Posterior cingulate gyrus (tissue), 11 donors: Measurements from ENCODE around the gene CD79A.
"Not testable (repeated sequence)": the region's sequence is repeated elsewhere in the genome, so short reads cannot be mapped to it uniquely, and the experiment has no call there.

Experiments
- DNase-seq, 10 donors: peaks; one replicate each; pipeline versions ENCODE4 v3.0.0 to v3.0.0-alpha.2; 2020 to 2021; ENCODE audit warnings: mixed read lengths in 3 of 10
- intact Hi-C: fragments of 100-400 bp; cut with DNase I; formaldehyde crosslinking; loops from one replicate; pipeline ENCODE4 v1.15.1; 2023

Gene CD79A

DNA sequence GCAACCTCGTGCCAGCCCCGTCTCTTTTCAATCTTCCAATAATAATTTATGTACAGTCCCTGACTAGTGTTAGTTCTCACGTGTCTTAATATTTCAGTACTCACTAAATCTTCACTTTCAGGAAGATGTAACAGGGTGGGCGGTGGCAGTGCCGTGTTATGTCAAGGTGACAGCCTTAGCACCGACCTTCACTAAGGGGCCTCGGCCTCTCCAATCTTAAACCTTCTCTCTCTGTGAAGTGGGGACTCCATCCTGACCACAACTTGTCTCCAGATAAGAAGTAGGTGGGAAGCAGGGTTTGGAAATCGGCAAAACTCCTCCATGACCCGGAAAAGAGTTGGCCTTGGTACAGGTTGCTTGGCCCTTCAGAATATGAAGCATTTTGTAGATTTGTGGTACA is 15.2 kb upstream of the CD79A start:
- no peak for DNase-seq
- intact Hi-C loops, result loop anchor here (5.0 kb wide), 1 partner anchor 75 kb away; no protein-coding TSS in a partner anchor

DNA sequence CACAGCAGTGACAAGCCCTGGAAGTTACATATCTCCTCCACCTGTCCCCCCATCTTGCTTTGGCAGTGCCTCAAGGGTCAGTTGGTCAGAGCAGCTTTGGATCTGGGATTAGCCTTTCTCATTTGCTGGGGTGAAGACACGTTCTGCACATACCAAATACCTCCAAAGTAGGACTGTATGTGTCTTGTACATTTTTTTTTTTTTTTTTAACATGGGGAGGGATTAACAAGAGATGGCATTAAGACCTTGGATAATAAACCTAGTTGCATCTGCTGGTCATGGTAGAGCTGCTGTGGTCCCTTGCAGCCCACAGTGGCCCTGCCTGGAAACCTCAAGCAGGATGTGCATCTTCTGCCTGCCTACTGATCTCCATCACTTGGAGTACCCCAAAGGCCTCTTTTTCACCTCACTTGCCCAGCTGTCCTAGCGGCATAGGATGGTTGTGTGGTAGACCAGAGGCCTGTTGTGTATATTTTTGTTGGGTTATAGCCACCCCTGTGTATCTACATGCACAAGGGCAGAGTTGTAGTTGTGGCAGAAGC is 14.6 kb upstream of the CD79A start:
- intact Hi-C loops, result loop anchor here (5.0 kb wide), 1 partner anchor 75 kb away; no protein-coding TSS in a partner anchor

DNA sequence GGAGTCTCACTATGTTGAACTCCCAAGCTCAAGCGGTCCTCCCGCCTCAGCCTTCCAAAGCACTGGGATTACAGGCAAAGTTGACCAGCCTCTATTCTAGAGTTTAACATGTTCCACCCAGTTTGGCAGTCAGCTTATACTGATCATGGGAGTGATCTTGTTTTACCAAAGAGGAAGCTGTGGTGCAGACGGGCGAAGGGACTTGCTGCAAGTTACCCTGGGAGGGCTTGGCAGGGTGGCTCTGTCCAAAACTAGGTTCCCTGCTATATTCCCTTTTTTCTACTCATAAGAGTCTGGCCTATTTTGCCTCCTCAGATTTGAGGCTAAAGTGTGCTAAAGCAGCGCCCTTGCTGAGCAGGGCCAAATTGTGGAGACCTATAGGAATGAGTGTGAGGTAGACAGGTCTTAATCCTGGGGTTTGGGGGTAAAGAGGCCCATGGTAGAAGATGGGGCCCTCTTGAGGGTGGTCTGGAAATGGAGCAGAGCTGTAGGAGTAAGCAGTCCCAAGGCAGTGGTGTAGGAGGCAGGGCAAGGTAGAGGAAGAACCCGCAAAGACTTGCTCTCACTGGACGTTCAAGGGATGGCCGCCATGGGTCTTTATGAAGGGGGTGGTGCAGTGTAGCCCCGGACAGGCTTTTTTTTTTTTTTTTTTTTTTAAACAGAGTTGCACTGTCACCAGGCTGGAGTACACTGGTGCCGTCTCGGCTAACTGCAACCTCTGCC is 13.7 kb upstream of the CD79A start:
- DNase-seq, result no peak
- intact Hi-C loops, result loop anchor here (5.0 kb wide), 1 partner anchor 74 kb away; no protein-coding TSS in a partner anchor

More for the DNA sequence above, 14.6 kb upstream of the CD79A start:
- no peak for DNase-seq

DNA sequence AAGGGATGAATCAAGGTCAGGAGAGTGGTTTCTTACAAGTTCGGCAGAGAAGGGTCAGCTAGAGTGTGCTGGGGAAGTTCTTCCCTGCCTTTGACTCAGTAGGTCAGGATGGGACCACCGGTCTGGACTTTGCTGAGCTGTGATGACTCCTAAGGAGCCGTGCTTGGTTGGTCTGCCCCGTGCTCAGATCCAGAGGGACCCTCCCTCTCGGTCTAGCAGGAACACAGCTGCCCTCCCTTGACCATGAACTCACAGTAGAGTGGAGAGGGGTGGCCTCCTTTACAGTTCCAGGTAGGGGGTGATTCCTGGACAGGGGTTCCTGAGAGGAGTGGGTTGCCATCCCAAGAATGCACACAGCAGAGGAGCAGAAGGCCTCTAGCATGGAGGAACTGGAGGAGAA is 12.7 kb upstream of the CD79A start:
- peak in 1 of 10 donors; percentile 10 for DNase-seq
- intact Hi-C loops, result loop anchor here (5.0 kb wide), 1 partner anchor 73 kb away; no protein-coding TSS in a partner anchor

DNA sequence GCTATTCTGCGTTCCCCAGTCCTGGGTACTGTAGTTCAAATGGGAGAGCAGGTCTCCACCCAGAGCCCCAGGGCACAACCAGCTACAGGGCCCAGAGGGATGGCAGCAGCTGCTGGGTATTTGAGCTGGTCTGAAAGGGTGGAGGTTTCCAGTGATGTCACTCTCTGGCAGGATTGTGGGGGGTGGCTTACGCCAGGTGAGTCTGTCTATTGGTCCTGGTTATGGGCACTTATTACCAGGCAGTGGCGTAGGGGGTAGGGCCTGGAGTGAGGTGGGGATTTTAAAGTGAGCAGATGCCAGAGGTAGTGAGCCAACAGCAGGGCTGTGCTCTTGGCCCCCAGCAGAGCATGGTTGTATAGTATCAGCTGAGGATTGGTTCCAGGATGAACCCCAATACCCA is 10.8 kb upstream of the CD79A start:
- intact Hi-C loops, result no loop called here
- peak in 2 of 10 donors; percentile 2 to 22 for DNase-seq

DNA sequence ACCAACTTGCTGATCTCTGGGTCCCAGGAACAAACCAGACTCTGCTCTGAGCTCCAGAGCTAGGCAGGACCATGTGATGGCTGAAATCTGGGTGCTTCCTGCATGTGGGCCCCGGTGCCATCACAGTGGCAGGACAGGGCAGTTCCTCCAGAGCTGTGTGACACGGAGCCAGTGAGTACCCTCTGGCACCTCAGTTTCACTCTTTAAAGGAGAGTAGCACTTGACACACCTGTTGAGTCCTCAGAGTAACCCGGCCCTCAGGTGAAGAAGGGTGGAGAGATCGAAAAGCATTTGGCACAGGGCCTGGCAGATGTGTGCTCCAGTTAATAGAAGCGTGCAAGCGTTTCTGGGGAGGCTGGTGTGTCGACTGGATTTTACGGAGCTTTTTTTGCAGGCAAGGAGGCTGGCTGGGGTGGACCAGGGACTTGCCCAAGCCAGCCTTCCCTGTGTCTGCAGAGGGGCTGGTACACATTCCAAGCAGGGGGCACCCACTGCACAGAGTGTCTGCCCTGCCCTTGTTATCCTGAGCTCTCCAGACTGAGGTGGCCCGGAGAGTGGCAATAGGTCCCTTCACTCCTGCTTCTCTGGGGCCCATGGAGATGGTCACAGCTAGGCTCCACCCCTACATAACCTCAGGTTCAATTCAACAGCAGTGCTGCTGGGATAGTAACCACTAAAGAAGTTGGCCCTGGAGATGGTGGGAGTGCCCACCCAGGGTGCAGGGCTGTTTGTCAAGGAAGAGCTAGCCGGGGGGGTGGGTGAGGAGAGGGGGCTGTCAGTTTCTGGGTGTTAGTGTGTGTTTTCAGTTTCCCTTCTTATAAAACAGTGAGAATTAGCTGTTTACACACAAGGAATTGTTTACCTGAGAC is 8.7 kb upstream of the CD79A start:
- intact Hi-C loops, result no loop called here

DNA sequence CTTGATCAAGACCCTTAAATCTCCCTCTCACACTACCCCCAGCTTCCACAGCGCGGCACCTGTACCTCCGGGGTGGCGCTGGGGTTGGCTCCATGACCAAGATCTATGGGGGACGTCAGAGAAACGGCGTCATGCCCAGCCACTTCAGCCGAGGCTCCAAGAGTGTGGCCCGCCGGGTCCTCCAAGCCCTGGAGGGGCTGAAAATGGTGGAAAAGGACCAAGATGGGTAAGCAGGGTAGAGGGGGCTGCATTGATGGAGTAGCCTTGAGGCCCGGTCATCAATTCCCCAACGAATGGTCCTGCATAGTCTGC is 8.1 kb upstream of the CD79A start:
- intact Hi-C loops, result no loop called here
- DNase-seq, result no peak

More for the DNA sequence above, 8.7 kb upstream of the CD79A start:
- DNase-seq, result peak in 2 of 10 donors; percentile 41 to 43

DNA sequence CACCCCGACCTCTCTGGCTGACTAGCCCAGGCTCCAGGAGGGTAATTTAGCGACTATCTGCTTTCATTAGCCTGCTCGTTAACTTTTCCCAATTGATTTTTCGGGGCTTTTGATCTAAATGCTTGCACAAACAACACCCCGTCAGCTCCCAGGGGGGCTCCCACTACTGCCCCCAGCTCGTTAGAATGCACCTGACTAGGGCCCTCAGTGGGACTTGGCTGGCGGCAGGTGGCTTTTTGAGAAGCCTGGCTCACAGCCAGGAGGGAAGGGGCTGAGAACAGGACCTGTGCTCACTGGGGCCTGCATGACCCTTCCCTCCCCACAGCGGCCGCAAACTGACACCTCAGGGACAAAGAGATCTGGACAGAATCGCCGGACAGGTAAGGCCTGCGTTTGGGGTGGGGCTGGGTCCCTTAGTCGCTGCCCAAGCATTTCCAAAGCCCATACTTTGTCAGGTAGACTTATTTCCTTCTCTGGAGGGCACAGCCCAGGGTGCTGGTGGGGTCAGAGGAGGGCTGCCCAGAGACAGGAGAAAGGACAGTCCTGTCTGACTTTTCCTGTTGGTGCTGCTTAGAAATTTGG is 7.6 kb upstream of the CD79A start:
- intact Hi-C loops, result no loop called here
- no peak for DNase-seq

DNA sequence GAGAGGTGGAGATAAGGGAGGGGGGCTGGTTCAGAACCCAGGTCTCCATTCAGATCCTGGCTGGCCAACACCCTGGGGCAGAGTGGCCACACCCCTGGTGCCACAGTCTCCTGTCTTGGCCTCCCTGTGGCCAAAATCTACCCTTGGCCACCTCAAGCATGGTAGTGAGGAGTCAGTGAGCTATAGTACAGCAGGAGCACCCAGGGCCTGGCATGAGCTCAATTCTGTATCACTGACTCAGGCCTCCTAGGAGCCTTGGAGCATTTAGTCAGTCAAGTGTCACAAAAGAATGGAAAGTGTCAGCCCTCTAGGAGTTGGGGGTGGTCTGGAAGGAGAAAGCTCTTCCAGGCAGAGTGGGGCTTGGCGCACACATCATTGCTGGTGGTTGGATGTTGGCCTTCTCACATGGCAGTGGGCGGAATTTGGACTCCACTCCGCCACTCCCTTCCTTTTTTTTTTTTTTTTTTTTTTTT is 6.6 kb upstream of the CD79A start:
- DNase-seq, result no peak
- intact Hi-C loops, result no loop called here

DNA sequence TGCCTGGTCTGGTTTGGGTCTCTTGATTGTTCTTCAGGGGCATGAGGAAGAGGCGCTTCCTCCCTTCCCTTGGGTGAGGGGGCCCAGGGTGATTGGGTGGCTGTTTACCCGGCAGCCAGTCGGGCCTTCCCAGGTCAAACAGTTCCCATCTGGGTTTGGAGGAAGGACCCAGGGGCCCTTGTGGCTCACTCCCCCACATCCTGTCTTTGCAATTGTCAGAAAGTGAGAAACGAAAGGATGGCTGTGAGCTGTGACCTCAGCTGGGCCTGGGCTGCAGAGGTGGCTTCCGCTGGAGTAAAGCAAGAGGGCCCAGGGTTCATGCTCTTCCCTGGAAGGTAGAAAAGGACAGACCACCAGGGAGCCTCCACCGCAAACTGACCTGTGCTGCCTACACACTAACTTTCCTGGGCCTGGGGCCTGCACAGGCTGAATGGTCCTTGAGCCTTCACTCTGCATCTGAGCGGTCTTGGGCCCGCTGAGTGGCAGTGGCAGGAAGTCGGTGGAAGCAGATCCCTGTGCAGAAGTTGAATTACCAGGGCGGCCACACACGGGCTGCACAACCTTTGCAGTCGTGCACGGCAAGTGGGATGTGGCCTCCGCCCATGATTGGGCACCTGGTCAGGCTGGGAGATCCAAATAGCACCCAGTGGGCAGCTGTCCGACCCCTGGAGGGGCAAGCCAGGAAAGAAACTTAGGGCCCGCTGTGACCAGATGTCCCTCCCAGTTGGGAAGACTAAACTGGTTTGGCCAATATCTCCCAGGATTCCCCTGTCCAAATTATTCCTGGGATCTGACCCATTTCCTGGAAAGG is 5.3 kb upstream of the CD79A start:
- intact Hi-C loops, result no loop called here
- peak in 1 of 10 donors; percentile 72 for DNase-seq

DNA sequence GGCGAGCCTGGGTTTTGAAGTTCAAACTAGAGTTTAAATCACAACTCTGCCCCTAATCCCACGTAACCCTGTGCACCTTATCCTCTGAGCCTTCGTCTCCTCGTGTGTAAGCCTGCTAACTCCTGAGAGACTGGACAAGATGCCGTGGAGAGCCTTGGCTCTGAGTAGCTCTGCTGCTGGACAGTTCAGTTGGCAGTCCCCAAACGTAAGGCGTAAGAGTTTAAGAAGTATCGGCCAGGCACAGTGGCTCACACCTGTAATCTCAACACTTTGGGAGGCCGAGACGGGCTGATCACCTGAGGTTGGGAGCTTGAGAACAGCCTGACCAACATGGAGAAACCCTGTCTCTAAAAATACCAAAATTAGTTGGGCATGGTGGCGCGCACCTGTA is 4.7 kb upstream of the CD79A start:
- intact Hi-C loops, result no loop called here
- DNase-seq, result peak in 1 of 10 donors; percentile 4

DNA sequence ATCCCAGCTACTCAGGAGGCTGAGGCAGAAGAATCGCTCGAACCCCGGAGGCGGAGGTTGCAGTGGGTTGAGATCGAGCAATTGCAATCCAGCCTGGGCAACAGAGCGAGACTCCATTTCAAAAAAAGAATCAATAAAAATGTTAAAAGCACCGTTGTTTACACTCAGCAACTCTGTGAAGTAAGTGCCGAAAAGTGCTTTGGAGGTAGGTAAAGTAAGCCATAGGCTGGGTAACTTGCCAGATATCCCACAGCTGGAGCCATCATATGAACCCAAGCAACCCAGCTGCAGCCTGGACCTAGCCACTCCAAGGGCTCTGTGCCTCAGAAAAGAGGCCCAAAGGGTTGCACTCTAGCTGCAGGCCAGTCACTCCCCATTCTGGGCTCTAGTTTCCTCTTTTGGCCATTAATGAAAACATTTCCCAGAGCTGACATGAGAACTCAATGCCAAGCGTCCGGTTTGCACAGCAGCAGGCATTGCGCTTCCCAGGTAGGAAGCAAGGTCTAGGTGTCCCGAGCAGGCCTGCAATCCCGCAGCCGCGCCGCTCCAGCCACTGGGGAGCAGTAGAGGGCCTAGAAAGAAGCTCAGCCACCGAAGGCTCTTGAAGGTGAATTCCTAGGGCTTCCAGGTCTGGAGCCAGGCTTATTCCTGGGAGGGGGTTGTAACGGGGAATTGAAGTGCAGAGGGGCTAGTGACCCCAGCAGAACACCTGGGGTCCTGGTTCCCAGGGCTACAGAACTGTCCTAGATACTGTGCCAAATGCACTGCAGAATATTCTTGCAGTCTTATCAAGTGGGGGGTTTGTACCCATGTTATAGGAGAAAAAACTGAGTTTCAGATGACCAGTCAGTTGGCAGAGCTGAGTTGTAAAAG is 4.1 kb upstream of the CD79A start:
- peak; percentile 39 to 95 (median 70) for DNase-seq
- intact Hi-C loops, result loop anchor here (1.0 kb wide), 1 partner anchor 78 kb away; no protein-coding TSS in a partner anchor

DNA sequence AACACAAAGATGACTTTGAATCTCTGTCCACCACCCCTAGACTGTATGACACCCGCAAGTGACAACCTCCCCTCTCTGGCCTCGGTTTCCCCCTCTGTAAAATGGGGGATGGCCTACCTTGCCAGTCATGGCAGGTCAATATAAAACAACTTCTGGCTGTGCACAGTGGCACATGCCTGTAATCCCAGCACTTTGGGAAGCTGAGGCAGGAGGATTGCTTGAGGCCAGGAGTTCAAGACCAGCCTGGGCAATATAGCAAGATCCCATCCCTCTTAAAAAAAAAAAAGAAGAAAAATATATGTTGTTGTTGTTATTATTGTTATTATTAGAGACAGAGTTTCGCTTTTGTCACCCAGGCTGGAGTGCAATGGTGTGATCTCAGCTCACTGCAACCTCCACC is 1.1 kb upstream of the CD79A start:
- DNase-seq, intact Hi-C loops: not testable (repeated sequence)

DNA sequence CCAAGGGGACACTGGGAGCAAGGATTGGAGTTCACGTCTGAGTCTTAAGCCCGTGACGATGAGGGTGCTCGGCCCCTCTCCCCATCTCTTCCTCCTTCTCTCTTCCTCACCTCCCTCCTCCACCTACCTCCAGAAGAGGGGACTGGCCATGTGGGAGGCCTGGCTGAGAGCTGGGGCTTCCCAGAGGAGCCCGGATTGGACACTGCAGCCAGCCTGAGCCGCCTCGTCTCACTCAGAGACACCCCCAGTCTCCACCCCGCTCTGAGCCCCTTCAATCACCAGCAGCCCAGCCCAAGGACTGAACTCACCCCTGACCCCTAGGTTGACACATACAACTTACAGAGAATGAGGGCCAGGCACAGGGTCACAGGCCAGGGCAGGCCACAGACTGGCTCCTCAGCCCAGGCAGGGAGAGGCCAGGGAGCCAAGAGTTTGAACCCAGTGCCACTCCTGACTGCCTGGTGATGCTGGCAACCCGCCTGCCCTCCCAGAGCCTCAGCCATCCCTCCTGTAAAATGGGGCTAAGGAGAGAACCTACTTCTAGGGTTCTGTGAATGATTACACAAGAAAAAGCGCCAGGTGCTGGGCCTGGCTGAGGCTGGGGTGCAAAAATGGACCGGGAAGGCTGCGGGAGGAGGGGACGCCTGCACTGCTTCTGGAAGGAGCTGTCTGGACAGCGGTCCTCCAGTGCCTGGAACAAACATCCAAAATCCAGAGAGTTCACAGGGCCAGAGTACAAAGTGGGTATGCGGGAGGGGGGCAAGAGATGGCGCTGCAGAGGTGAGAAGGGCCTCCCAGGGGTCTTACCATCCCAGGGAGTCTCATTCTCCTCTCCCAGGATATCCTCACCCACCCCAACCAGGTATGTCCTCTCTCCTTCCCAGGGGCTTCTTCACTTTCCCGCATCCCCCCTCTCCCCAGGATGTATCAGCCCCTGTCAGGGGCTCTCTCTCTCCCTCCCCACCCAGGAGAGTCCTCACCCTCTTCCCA is 1.1 kb downstream of the CD79A start:
- intact Hi-C loops, result no loop called here
- no peak for DNase-seq

DNA sequence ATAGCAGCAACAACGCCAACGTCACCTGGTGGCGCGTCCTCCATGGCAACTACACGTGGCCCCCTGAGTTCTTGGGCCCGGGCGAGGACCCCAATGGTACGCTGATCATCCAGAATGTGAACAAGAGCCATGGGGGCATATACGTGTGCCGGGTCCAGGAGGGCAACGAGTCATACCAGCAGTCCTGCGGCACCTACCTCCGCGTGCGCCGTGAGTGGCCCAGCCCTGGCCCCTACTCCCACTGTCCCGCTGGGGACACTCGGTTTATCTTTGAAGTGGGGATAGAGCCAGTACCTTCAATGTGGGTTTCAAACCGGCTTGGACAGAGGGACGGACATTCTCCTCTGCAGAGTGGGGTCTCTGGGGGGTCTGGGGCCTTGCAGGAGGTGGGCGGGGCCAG is 2.0 kb downstream of the CD79A start:
- no peak for DNase-seq
- intact Hi-C loops, result no loop called here

DNA sequence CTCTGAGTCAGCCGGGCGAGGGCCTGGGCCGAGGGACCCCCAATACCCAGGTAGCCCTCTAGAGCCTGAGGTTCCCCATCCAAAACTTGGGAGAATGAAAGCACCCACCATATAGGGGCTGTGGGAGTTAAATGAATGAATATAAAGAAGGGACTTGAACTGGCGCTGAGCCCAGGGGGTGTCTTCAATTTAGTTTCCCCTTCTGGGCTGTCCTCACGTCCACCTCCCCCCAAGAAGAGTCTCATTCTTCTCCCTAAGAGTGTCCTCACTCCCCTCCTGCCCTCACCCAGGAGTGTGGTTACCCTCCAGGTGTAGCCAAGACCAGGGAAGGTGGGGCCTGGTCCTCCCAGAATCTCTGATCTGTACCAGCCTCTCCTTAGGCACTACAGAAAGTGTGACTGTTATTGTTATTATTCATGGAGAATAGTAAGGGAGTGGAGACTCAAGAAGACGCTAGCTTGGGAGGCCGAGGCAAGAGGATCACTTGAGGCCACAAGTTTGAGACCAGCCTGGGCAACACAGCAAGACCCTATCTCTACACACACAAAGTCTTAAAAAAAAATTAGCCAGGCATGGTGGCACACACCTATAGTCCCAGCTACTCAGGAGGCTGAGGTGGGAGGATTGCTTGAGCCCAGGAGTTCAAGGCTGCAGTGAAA is 2.7 kb downstream of the CD79A start:
- intact Hi-C loops, result no loop called here
- no peak for DNase-seq

DNA sequence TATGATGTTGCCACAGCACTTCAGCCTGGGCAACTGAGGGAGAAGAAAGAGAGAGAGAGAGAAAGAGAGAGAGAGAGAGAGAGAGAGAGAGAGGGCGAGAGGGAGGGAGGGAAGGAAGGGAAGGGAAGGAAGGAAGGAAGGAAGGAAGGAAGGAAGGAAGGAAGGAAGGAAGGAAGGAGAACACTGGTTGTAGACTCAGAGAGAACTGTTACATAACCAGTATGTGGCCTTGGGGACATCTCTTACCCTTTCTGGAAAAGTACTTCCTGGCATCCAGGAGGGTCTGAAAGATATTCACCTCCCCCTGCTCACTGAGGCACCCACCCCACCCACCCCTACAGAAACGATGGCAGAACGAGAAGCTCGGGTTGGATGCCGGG is 3.2 kb downstream of the CD79A start:
- no peak for DNase-seq
- intact Hi-C loops, result no loop called here
